Liver (tissue), 9 donors: Measurements from ENCODE around the gene SETD1A. TPM values are rescaled to one million over a fixed set of nuclear protein-coding genes. Genes with fewer than 3 reads are reported as not detected.

Experiments
- DNase-seq: peaks from one replicate; pipeline ENCODE4 v3.0.0-alpha.2; 2017; ENCODE audit warnings: low spot score
- H3K27ac ChIP-seq, 2 donors: one replicate each; pipeline ENCODE4 v1.7.0; 2013; ENCODE audit warnings: inconsistent platforms in 2 of 2, low read length in 2 of 2, control low read depth in 1 of 2, low read depth in 1 of 2, mild to moderate bottlenecking in 1 of 2
- H3K27me3 ChIP-seq, 4 donors: one replicate each; pipeline versions ENCODE4 v1.6.1 to v1.7.0; 2013; ENCODE audit warnings: low read length in 3 of 4, inconsistent platforms in 1 of 4, mild to moderate bottlenecking in 1 of 4, moderate library complexity in 1 of 4; ENCODE audit not compliant: control insufficient read depth in 4 of 4, insufficient read depth in 4 of 4
- H3K36me3 ChIP-seq, 4 donors: one replicate each; pipeline versions ENCODE4 v1.6.1 to v1.7.0; 2013; ENCODE audit warnings: low read length in 3 of 4, mild to moderate bottlenecking in 3 of 4, low read depth in 1 of 4, moderate library complexity in 1 of 4; ENCODE audit not compliant: control insufficient read depth in 4 of 4, insufficient read depth in 3 of 4
- H3K4me1 ChIP-seq, 4 donors: one replicate each; pipeline versions ENCODE4 v1.6.1 to v1.7.0; 2013; ENCODE audit warnings: low read length in 3 of 4, mild to moderate bottlenecking in 3 of 4, moderate library complexity in 1 of 4; ENCODE audit not compliant: control insufficient read depth in 4 of 4, insufficient read depth in 4 of 4
- H3K4me3 ChIP-seq, 3 donors: one replicate each; pipeline versions ENCODE4 v1.6.1 to v1.7.0; 2013; ENCODE audit warnings: low read length in 3 of 3, control low read depth in 1 of 3, low read depth in 1 of 3, mild to moderate bottlenecking in 1 of 3
- H3K9ac ChIP-seq, 2 donors: one replicate each; pipeline ENCODE4 v1.7.0; 2013; ENCODE audit warnings: low read length in 2 of 2, mild to moderate bottlenecking in 2 of 2, moderate library complexity in 2 of 2, control low read depth in 1 of 2, low read depth in 1 of 2
- H3K9me3 ChIP-seq, 4 donors: one replicate each; pipeline versions ENCODE4 v1.6.1 to v1.7.0; 2013; ENCODE audit warnings: low read length in 3 of 4; ENCODE audit not compliant: control insufficient read depth in 4 of 4
- EGR1 ChIP-seq, 2 donors: IDR thresholded peaks; 2 replicates each; pipeline ENCODE4 v1.6.1; 2016 to 2018; ENCODE audit warnings: antibody characterized with exemption in 2 of 2, low read depth in 2 of 2
- FOXA1 ChIP-seq: IDR thresholded peaks from 2 replicates; pipeline ENCODE4 v1.6.1; 2016; ENCODE audit warnings: antibody characterized with exemption
- FOXA2 ChIP-seq: IDR thresholded peaks from 2 replicates; pipeline ENCODE4 v1.6.1; 2016; ENCODE audit warnings: antibody characterized with exemption
- GABPA ChIP-seq, 2 donors: IDR thresholded peaks in 1 of 2; conservative IDR thresholded peaks in 1 of 2; 2 replicates each; pipeline ENCODE4 v1.6.1; 2016; ENCODE audit warnings: antibody characterized with exemption in 2 of 2, mild to moderate bottlenecking in 1 of 2, moderate library complexity in 1 of 2
- HNF4A ChIP-seq, 2 donors: conservative IDR thresholded peaks; 2 replicates each; pipeline ENCODE4 v1.6.1; 2016; ENCODE audit warnings: antibody characterized with exemption in 2 of 2, mild to moderate bottlenecking in 2 of 2
- HNF4G ChIP-seq: IDR thresholded peaks from 2 replicates; pipeline ENCODE4 v1.6.1; 2016; ENCODE audit warnings: antibody characterized with exemption
- NR2F2 ChIP-seq: IDR thresholded peaks from 2 replicates; pipeline ENCODE4 v1.6.1; 2016; ENCODE audit warnings: antibody characterized with exemption
- RAD21 ChIP-seq, 2 donors: IDR thresholded peaks; 2 replicates each; pipeline ENCODE4 v1.6.1; 2016; ENCODE audit warnings: antibody characterized with exemption in 2 of 2, mild to moderate bottlenecking in 2 of 2
- RXRA ChIP-seq, 2 donors: IDR thresholded peaks; 2 replicates each; pipeline ENCODE4 v1.6.1; 2017 to 2018; ENCODE audit warnings: antibody characterized with exemption in 2 of 2, mild to moderate bottlenecking in 1 of 2
- TAF1 ChIP-seq: conservative IDR thresholded peaks from 2 replicates; pipeline ENCODE4 v1.6.1; 2016; ENCODE audit warnings: antibody characterized with exemption, mild to moderate bottlenecking
- YY1 ChIP-seq: IDR thresholded peaks from 2 replicates; pipeline ENCODE4 v1.6.1; 2016; ENCODE audit warnings: antibody characterized with exemption, mild to moderate bottlenecking
- WGBS: extraction: QIAGEN DNeasy Blood & Tissue Kit; methylation state at CpG from one replicate; pipeline ENCODE4 v1.1.7; 2013; 5-methylcytosine and 5-hydroxymethylcytosine counted together
- polyA plus RNA-seq, 2 donors: library from polyadenylated mRNA; stranded (reverse) in 1 of 2; unstranded in 1 of 2; fragments of 200-250 nt in 1 of 2; fragments of >200 nt in 1 of 2; fragmentation: Nextera tagmentation in 1 of 2; extraction: Ambion mirVana in 1 of 2; gene quantifications; one replicate each; pipeline versions ENCODE4 v1.2.1 to v1.2.3, GENCODE V29; 2013 to 2015
- total RNA-seq, 2 donors: library from RNA; depleted of rRNA; stranded (reverse); fragments of >200 nt; gene quantifications; one replicate each; pipeline ENCODE4 v1.2.3, GENCODE V29; 2014
- TF ChIP-seq, protein P1 (sequence below): IDR thresholded peaks from 2 replicates; pipeline ENCODE4 v1.6.1; 2016; ENCODE audit warnings: antibody characterized with exemption
- TF ChIP-seq, protein P2 (sequence below): fragments of 150-350 bp; IDR thresholded peaks from 2 replicates; pipeline ENCODE4 v1.5.1; 2017; ENCODE audit warnings: improper control_type of control experiment, low read depth, low read length; ENCODE audit not compliant: missing input control
- TF ChIP-seq, protein P3 (sequence below): IDR thresholded peaks from 2 replicates; pipeline ENCODE4 v1.6.1; 2016; ENCODE audit warnings: antibody characterized with exemption
- TF ChIP-seq, protein P4 (sequence below): IDR thresholded peaks from 2 replicates; pipeline ENCODE4 v1.6.1; 2016; ENCODE audit warnings: antibody characterized with exemption, mild to moderate bottlenecking
- donor health status: healthy.
- donor health status: healthy.
- donor health status: healthy.
- donor health status: healthy.
- donor health status: healthy.

The SETD1A gene
- total and polyA plus RNA-seq, 4 donors = 2.7 to 4.9 (median 3.7) TPM

DNA sequence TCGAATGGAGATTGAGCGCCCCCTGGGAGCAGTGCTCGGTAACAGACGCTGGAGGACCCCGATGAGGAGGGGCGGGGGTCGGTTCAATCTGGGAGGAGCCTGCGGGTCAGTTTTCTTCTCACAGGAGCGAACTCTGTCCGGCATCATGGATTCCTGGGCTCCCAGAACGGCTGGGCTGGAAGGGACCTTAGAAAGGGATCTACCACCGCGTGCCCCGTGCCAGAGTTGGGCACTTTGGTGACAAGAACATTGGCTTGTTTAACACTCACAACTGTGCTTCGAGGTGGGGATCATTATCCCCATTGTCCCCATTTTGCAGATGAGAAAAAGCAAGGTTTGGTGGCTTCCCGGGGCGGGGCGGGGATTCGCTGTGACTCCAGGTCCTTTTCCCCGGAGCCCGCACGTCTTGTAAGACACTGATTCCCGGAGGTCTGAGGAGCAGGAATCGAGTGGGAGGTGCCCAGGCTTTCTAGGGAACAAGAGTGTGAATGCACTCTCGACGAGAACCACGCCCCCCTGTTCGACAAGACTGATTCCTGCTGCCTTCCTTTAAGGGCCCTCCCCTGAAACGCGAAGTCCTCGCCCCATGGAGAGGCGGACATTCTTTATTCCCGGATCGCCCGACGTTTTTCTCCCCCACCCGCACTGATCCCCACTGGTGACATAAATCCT, 35.7 kb upstream of the SETD1A start:
- Histone ChIP-seq H3K4me3 (peak overlapping the region; percentile 42 to 92 (median 67)), H3K4me1 (peaks cover 4 to 9% (median 8%) of the 10 kb centered on the region in 4 donors), H3K27ac (peak overlapping the region; percentile 63 to 84), H3K9me3 (no peaks in the 10 kb centered on the region), H3K9ac (peak overlapping the region; percentile 30 to 80), H3K36me3 (no peaks in the 10 kb centered on the region), H3K27me3 (no peaks in the 10 kb centered on the region)
- peak; percentile 89 for DNase-seq
- under 1% methylated on average over 37 of the region's 37 CpGs for WGBS
- TF ChIP-seq FOXA1 (no peak), HNF4G (no peak), NR2F2 (peak; percentile 9), GABPA (IDR thresholded peaks at IDR 0.05 in 1 of 2, conservative IDR thresholded peaks at IDR 0.05 in 1 of 2) (no peak), RXRA (IDR thresholded peaks at IDR 0.05) (peak in 1 of 2 donors; percentile 32), HNF4A (conservative IDR thresholded peaks at IDR 0.05) (peak in 1 of 2 donors; percentile 18), EGR1 (IDR thresholded peaks at IDR 0.05; ENCODE audit: low read depth in 2 of 2) (no peak), FOXA2 (no peak), TAF1 (no peak), YY1 (no peak), RAD21 (IDR thresholded peaks at IDR 0.05) (peak; percentile 91 to 95)
- TF ChIP-seq, protein P1, sequence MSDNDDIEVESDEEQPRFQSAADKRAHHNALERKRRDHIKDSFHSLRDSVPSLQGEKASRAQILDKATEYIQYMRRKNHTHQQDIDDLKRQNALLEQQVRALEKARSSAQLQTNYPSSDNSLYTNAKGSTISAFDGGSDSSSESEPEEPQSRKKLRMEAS = no peak
- TF ChIP-seq, protein P2, sequence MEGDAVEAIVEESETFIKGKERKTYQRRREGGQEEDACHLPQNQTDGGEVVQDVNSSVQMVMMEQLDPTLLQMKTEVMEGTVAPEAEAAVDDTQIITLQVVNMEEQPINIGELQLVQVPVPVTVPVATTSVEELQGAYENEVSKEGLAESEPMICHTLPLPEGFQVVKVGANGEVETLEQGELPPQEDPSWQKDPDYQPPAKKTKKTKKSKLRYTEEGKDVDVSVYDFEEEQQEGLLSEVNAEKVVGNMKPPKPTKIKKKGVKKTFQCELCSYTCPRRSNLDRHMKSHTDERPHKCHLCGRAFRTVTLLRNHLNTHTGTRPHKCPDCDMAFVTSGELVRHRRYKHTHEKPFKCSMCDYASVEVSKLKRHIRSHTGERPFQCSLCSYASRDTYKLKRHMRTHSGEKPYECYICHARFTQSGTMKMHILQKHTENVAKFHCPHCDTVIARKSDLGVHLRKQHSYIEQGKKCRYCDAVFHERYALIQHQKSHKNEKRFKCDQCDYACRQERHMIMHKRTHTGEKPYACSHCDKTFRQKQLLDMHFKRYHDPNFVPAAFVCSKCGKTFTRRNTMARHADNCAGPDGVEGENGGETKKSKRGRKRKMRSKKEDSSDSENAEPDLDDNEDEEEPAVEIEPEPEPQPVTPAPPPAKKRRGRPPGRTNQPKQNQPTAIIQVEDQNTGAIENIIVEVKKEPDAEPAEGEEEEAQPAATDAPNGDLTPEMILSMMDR = peak; percentile 92
- TF ChIP-seq, protein P3, sequence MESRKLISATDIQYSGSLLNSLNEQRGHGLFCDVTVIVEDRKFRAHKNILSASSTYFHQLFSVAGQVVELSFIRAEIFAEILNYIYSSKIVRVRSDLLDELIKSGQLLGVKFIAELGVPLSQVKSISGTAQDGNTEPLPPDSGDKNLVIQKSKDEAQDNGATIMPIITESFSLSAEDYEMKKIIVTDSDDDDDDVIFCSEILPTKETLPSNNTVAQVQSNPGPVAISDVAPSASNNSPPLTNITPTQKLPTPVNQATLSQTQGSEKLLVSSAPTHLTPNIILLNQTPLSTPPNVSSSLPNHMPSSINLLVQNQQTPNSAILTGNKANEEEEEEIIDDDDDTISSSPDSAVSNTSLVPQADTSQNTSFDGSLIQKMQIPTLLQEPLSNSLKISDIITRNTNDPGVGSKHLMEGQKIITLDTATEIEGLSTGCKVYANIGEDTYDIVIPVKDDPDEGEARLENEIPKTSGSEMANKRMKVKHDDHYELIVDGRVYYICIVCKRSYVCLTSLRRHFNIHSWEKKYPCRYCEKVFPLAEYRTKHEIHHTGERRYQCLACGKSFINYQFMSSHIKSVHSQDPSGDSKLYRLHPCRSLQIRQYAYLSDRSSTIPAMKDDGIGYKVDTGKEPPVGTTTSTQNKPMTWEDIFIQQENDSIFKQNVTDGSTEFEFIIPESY = no peak
- TF ChIP-seq, protein P4, sequence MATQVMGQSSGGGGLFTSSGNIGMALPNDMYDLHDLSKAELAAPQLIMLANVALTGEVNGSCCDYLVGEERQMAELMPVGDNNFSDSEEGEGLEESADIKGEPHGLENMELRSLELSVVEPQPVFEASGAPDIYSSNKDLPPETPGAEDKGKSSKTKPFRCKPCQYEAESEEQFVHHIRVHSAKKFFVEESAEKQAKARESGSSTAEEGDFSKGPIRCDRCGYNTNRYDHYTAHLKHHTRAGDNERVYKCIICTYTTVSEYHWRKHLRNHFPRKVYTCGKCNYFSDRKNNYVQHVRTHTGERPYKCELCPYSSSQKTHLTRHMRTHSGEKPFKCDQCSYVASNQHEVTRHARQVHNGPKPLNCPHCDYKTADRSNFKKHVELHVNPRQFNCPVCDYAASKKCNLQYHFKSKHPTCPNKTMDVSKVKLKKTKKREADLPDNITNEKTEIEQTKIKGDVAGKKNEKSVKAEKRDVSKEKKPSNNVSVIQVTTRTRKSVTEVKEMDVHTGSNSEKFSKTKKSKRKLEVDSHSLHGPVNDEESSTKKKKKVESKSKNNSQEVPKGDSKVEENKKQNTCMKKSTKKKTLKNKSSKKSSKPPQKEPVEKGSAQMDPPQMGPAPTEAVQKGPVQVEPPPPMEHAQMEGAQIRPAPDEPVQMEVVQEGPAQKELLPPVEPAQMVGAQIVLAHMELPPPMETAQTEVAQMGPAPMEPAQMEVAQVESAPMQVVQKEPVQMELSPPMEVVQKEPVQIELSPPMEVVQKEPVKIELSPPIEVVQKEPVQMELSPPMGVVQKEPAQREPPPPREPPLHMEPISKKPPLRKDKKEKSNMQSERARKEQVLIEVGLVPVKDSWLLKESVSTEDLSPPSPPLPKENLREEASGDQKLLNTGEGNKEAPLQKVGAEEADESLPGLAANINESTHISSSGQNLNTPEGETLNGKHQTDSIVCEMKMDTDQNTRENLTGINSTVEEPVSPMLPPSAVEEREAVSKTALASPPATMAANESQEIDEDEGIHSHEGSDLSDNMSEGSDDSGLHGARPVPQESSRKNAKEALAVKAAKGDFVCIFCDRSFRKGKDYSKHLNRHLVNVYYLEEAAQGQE = no peak
